H1 (cell line): Measurements from ENCODE around the gene PRKN.

Experiments
- RAD21 ChIP-seq, 2 experiments: IDR thresholded peaks in 1 of 2; conservative IDR thresholded peaks in 1 of 2; 2 replicates each; pipeline ENCODE4 v1.6.1; 2011; ENCODE audit warnings: low read depth in 2 of 2, low read length in 2 of 2, improper control_type of control experiment in 1 of 2, inconsistent platforms in 1 of 2, mild to moderate bottlenecking in 1 of 2, moderate library complexity in 1 of 2
- RXRA ChIP-seq: IDR thresholded peaks from 2 replicates; pipeline ENCODE4 v1.6.1; 2011; ENCODE audit warnings: low read depth, mild to moderate bottlenecking, low read length, moderate library complexity; ENCODE audit not compliant: insufficient read depth

GRCh38 chr6:162726947-162727321, 632 bp downstream of the PRKN start:
- no peak for TF ChIP-seq RAD21 (IDR thresholded peaks at IDR 0.05 in 1 of 2, conservative IDR thresholded peaks at IDR 0.05 in 1 of 2; ENCODE audit: low read depth in 2 of 2, low read length in 2 of 2)
- no peak for TF ChIP-seq RXRA
